8988T (cell line): Measurements from ENCODE around the gene PRKCB.

Source experiments
- DNase-seq: peaks from one replicate; pipeline ENCODE4 v3.0.0; 2011

The PRKCB gene

GRCh38 chr16:23947838-23948237 is 112.1 kb downstream of the PRKCB start:
- DNase-seq: no peak

GRCh38 chr16:23948949-23949411 is 113.2 kb downstream of the PRKCB start:
- DNase-seq: no peak

- no peak for DNase-seq
These were observed 114.0 kb downstream of the PRKCB start for GRCh38 chr16:23949630-23950290.

- DNase-seq: no peak
These were observed 114.6 kb downstream of the PRKCB start for GRCh38 chr16:23950291-23950894.

GRCh38 chr16:23950898-23951297 is 115.1 kb downstream of the PRKCB start:
- DNase-seq: no peak

- no peak for DNase-seq
These were observed 116.6 kb downstream of the PRKCB start for GRCh38 chr16:23952128-23952970.

GRCh38 chr16:23952971-23953300 is 117.2 kb downstream of the PRKCB start:
- DNase-seq: no peak

DNA sequence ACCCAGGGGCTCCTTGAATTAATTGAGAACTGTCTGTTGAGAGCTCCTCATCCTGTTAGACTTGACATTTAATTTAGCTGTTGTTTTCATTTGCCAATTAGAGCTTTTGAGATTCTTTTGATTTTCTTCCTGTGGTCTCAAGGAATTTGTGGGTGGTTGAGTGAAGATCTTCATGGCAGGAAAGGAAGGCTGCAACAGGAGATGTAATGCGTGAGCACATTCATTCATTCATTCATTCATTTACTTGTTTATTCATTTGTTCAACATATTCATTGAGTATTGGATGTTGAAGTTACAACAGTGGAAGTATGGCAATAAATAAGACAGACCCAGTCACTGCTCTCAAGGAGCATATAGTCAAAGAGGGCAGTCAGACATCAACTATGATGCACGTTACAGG is 117.7 kb downstream of the PRKCB start:
- DNase-seq: no peak

DNA sequence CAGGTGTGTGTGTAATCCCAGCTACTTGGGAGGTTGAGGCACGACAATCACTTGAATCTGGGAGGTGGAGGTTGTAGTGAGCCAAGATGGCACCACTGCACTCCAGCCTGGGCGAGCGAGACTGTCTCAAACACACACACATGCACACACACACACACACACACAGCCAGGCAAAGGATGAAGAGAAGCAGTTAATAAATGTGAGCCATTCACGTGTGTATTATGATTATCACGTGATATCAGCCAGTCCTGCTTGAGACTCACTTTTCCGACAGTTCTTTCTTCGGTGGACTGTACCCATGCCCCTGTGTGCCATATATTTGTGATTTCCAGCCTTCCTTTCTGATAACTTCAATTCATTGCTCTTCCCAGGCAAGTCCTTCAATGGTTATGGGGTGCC is 119.3 kb downstream of the PRKCB start:
- no peak for DNase-seq

DNA sequence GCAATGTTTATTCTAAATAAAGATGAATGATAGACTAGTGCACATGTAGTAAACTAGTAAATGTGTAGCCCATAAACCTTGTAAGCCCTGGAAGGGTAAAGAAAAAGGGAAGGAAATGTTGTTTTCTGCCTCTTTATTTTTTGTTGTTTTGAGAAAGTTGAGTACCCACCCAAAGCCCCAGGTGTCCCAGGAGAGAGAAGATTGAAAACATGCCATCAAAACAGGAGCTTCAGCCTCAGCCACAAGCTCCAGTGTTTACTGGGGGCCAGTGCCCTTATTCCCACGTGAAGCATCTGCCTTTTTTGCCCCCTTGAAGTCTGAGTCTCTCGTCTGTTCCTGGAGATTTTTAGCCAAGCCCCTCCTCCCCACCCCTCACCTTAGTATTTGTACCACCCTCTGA is 121.5 kb downstream of the PRKCB start:
- no peak for DNase-seq

DNA sequence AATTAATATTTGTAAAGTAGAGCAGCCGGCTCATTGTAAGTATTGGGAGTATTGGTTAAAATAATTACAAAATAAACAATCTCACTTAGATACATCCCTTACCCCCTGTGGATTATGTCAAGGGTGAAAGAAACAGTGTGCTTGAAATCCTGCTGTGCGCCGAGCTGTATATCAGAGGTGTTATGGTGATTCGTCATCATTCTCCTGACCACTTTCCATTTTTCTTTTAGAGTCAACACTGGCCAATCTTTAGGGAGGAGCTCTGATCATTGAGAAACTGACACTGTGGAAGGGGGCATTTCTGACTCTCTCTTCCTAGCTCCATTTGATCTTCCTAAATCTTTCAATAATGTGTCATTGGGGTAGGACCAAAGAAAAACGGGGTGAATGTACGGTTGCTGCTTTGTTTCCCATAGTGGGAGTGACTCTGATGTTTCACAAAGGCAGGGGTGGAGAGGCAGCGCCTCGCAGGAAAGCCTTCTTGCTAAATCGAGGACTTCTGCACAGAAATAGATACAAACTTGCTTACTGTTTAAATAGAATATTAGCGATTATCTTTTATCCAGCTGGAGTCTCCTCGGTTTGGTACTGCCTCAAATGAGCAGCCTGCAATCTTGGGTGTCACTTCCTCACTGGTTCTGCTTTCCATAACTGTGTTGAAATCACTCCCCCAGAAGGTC is 123.4 kb downstream of the PRKCB start:
- no peak for DNase-seq

DNA sequence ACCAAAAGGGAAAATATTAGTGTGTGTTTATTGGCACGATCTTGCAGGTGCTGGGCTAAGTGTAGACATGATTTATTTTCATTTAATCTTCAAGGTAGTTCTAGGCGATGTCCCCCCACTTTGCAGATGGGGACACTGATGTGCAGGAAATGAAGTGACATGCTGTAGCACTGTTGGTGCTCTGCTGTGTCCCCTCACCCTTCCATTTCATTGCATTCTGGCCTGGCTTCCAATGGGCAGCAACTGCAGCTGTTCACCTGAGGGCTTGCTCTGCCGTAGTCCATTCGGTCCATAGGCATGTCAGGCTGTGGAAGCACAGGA is 123.9 kb downstream of the PRKCB start:
- no peak for DNase-seq

DNA sequence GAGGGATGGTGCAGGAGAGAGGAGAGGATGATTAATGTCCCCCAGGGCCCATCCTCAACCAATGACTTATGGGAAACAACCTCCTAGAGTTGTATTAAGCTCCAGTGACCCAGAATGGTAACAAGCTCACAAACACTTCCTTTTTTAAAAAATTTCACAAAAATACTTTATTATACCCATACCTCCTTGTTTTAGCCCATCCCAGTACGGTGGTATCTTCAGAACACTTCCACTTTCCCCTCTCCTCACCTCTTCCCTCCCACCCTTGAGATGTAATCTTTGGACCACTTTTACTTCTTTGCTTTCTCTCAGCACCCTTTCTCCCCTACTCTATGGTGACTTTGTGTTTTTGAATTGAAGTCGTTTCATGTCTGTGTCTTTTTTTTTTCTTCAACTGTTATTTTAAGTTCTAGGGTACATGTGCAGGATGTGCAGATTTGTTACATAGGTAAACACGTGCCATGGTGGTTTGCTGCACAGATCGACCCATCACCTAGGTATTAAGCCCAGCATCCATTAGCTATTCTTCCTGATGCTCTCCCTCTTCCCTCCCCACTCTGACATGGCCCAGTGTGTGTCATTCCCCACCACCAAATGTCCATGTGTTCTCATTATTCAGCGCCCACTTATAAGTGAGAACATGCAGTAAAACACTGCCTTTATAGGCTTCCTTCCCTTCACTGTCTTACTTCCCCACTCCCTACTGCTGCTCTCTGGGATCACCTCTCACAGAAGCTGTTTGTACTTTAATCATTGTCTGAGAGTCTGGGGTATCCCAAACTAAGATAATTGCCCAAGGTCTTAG is 124.5 kb downstream of the PRKCB start:
- no peak for DNase-seq

- DNase-seq: no peak
These were observed 126.2 kb downstream of the PRKCB start for GRCh38 chr16:23962001-23962400.

DNA sequence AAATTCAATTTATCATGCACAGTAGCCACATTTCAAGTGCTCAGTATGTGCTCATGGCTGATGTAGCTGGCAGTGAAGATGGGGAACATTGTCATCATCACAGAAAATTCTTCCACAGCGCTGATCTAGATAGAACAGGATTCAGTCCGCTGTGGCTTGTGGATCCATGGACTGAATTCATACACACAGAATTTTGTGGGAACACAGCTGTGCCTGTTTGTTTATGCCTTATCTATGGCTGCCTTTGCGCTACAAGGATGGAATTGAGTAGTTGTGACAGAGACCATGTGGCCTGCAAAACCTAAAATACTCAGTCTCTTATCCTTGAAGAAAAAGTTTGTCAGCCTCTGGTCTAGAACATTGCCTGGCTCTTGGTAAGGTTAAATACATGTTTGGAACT is 128.4 kb downstream of the PRKCB start:
- no peak for DNase-seq

DNA sequence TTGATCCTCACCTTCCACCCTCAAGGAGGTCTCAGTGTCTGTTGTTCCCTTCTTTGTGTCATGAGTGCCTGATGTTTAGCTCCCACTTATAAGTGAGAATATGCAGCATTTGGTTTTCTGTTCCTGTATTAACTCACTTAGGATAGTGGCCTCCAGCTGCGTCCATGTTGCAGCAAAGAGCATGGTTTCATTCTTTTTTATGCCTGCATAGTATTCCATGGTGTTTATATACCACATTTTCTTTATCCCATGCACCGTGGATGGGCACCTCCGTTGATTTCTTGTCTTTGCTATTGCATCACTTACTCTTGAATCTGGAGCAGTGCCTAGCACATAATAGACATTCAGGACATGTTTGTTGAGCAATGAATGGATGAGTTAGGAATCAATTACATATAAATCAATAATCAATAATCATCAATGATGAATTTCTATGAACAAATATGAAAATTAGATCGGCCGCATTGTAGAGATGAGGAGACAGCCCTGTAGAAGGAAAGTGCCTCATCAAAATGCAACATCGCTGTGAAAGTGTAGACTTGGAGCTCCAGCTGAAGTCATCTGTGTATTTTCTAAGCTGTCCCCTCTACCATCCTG is 129.5 kb downstream of the PRKCB start:
- no peak for DNase-seq

DNA sequence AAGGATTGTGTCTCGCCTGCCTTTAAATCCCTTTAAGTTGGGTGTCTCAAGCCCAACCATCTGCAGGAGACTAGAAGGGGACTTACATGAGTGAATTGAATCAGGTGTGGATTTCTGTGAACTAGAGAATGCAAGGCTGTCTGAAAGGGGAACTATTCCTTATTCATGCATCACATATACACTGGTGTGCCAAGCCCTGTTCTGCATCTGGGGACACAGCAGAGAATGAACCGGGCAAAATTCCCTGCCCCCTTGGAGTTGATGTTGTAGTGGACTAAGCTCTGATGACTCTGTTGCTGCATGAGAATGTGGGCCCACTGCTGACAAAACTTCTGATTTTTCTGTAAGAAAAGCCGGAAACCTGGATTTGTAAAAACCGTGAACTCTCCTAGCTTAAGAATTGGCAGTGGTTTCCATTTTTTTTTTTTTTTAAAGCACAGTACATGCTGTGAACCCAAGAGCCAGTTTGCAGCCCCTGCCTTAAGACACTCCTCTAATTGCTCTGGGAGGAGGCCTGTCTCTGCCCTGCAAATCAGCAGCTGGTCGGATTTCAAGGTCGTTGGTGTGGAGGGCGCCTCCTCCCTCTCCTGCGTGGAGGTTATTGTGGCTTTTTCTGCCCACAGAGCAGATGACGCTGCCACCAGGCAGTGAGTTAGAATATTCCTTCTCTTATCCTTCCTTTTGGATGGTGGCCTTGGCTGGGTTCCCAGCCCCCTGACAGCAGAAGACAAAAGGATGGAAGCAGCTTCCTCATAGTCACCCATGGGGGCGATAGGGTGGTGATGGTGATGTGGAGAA is 131.0 kb downstream of the PRKCB start:
- DNase-seq: no peak

DNA sequence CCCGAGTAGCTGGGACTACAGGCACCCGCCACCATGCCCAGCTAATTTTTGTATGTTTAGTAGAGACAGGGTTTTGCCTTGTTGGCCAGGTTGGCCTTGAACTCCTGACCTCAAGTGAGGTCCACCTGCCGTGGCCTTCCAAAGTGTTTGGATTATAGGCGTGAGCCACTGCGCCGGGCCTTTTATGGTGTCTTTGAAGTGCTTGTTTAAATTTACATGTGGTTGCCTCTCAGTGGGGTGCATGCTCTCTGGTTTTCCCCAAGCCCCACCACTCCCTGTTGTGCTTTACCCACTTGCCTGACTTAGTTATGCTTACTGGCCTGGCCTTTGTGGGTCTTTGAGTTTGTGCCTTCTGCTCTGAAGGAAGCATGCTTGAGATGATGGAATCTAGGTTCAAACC is 132.0 kb downstream of the PRKCB start:
- DNase-seq: no peak

DNA sequence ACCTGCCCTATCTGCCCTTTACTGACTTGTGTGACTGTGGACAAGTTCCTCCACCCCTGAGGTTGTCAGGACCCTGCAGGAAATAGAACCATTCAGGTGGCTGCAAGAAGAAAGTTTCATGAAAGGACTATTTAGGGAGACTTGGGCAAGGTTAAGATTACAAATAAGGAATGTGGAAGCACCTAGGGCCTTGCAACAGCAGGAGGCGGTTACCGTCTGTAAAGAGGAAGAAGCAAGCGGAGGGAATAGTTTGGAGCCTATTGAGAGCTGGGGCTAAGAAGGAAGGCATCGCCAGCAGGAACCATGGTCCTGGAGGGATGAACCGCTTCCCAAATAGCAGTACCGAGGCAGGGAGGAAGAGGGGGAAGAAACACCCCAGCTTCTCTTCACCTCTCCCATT is 132.4 kb downstream of the PRKCB start:
- no peak for DNase-seq

DNA sequence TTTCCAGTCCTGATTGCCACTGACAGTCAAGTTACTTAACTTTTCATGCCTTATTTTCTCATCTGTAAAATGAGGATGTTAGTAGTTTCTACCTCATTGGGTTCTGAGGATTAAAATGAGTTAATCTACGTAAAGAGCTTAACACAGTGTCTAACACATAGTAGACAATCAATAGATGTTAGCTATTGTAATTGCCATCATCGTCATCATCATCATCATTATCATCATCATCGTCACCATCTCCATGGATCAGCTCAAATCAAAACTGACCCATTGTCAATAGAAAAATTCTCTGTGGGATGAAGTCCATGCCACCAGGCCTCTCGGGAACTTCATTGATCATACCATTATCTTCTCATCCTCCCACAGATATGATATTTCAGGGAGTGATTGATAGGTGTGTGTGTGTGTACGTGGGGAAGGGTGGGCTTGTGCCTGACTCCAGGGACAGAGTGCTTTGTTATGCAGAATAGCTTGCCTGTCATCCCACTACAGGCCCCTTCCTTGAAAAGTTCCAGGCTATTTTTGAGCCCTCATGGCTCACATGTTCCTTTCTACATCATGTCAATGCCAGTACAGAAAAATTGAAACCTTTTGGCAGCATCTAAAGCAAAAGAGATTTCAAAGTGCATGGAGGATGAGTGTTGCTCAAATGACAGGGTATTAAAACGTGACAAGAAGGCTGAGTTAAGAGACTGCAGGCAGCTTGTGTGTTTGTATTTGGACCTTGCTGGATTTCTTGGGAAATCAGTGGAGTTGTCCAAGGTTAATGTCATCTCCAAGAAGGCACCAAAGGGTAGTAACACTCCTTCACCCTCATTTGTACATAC is 133.9 kb downstream of the PRKCB start:
- no peak for DNase-seq

- no peak for DNase-seq
These were observed 138.4 kb downstream of the PRKCB start for GRCh38 chr16:23974223-23974622.
